HG03025 (cell line): ENCODE results near the gene FAM124B.
A peak's percentile ranks its signal among the peaks of the same experiment; 100 is the strongest.
"Not testable (repeated sequence)": the region's sequence is repeated elsewhere in the genome, so short reads cannot be mapped to it uniquely, and the experiment has no call there.

Experiments used
- ATAC-seq: cut with Tn5 transposase; IDR thresholded peaks from one replicate; pipeline ENCODE4 v1.9.1; 2021; ENCODE audit warnings: mild to moderate bottlenecking, moderate library complexity; ENCODE audit not compliant: unreplicated experiment, low FRiP score

Gene FAM124B

GRCh38 chr2:224416656-224417360 lies 14.9 kb upstream of the FAM124B start:
- no peak for ATAC-seq

- no peak for ATAC-seq
Observed at GRCh38 chr2:224413381-224413780, 11.5 kb upstream of the FAM124B start.

- ATAC-seq: no peak
Observed at GRCh38 chr2:224412141-224413015, 10.5 kb upstream of the FAM124B start.

- no peak for ATAC-seq
Observed at GRCh38 chr2:224410946-224411561, 9.1 kb upstream of the FAM124B start.

GRCh38 chr2:224408676-224409075 lies 6.8 kb upstream of the FAM124B start:
- no peak for ATAC-seq

- ATAC-seq: no peak
Observed at GRCh38 chr2:224407241-224407701, 5.4 kb upstream of the FAM124B start.

GRCh38 chr2:224405841-224406370 lies 4.0 kb upstream of the FAM124B start:
- ATAC-seq: no peak

- peak; percentile 67 for ATAC-seq
Observed at GRCh38 chr2:224405412-224405811, 3.5 kb upstream of the FAM124B start.

- ATAC-seq: no peak
Observed at GRCh38 chr2:224404796-224405195, 2.9 kb upstream of the FAM124B start.

GRCh38 chr2:224403657-224404056 lies 1.8 kb upstream of the FAM124B start:
- ATAC-seq: no peak

GRCh38 chr2:224400886-224401632 lies 848 bp downstream of the FAM124B start:
- ATAC-seq: no peak

GRCh38 chr2:224400174-224400810 lies 1.6 kb downstream of the FAM124B start:
- no peak for ATAC-seq

GRCh38 chr2:224398289-224398688 lies 3.6 kb downstream of the FAM124B start:
- no peak for ATAC-seq

- ATAC-seq: not testable (repeated sequence)
Observed at GRCh38 chr2:224397100-224397499, 4.8 kb downstream of the FAM124B start.

- ATAC-seq: no peak
Observed at GRCh38 chr2:224395620-224396390, 6.1 kb downstream of the FAM124B start.

- ATAC-seq: no peak
Observed at GRCh38 chr2:224393157-224393872, 8.6 kb downstream of the FAM124B start.

- no peak for ATAC-seq
Observed at GRCh38 chr2:224392545-224392944, 9.4 kb downstream of the FAM124B start.

- ATAC-seq: no peak
Observed at GRCh38 chr2:224389317-224389716, 12.6 kb downstream of the FAM124B start.
